ENCODE data around the gene HPS6. TPM values are rescaled to one million over a fixed set of nuclear protein-coding genes. Genes with fewer than 3 reads are reported as not detected.

Gene HPS6
- total RNA-seq, 3 donors from 2014 or later (not counting 1 experiment from before 2014, with no cell fraction given), result 10.2 to 20.1 (median 18.5) TPM

DNA sequence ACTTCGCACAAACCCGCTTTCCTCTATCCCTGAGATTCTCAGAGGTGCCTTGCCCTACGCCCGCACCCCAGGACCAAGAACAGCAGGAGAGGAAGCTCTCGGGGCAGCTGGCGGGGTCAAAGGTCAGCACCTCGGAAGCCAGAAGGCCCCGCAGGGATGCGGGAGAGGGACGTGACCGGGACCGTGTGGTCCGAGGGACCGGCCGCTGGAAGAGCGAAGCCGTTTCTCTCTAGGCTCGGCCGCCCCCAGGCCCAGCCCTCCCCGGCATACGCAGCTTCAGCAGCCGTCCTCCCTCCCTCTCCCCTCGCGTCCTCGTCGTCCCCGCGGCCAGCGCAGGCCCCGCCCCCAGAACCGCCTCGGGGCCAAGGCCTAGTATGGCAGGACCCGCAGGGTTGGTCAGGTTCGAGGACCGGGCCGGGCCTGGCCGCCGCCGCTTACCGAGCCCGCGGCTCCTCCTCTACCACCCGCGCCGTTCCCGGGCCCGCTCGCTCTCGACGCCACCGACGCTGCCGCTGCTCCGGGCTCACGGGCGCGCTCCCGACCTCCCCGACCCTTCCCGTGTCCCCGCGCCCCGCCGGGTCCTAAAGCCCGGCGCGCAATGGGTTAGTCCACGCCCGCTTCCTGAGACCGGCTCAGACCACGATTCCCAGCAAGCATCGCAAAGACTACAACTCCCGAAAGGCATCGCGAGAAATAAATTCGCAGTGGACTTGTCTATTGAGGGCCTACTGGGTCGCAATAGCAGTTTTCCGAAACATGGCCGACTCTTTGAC lies 9.3 kb upstream of the HPS6 start, which contains the start of gene ARMH3:
Gene ARMH3 (minus strand): TSS at position 527 of the 773 bp plus-strand sequence. CDS start 16,059 bp downstream, outside the sequence.
- peak; percentile 91 to 97 (median 94) for ATAC-seq
- Mint-ChIP-seq H3K4me3 (peak within 1 kb of the TSS; percentile 95), H3K9me3 (no peaks in the 10 kb centered on the region), H3K36me3 (no peaks in the 10 kb centered on the region), H3K27ac (peak within 1 kb of the TSS; percentile 88 to 98), H3K4me1 (peaks cover 29 to 33% of the 10 kb centered on the region in 2 donors), H3K27me3 (ENCODE audit: low read depth in 2 of 2) (no peaks in the 10 kb centered on the region)
- H3K4me1 ChIP-seq (ENCODE audit: control insufficient read depth, insufficient read depth, low read length), result peaks cover 22% of the 10 kb centered on the region
- peak; percentile 81 to 94 for DNase-seq
- no peaks in the 10 kb centered on the region for H3K27me3 ChIP-seq (ENCODE audit: control insufficient read depth, insufficient read depth, low read length)
- H3K4me3 ChIP-seq (ENCODE audit: low read length), result peak within 1 kb of the TSS; percentile 87
- no peaks in the 10 kb centered on the region for H3K36me3 ChIP-seq (ENCODE audit: control insufficient read depth, insufficient read depth, low read length)
- TF ChIP-seq, protein P1, sequence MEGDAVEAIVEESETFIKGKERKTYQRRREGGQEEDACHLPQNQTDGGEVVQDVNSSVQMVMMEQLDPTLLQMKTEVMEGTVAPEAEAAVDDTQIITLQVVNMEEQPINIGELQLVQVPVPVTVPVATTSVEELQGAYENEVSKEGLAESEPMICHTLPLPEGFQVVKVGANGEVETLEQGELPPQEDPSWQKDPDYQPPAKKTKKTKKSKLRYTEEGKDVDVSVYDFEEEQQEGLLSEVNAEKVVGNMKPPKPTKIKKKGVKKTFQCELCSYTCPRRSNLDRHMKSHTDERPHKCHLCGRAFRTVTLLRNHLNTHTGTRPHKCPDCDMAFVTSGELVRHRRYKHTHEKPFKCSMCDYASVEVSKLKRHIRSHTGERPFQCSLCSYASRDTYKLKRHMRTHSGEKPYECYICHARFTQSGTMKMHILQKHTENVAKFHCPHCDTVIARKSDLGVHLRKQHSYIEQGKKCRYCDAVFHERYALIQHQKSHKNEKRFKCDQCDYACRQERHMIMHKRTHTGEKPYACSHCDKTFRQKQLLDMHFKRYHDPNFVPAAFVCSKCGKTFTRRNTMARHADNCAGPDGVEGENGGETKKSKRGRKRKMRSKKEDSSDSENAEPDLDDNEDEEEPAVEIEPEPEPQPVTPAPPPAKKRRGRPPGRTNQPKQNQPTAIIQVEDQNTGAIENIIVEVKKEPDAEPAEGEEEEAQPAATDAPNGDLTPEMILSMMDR (IDR thresholded peaks at IDR 0.05), result no peak
- H3K27ac ChIP-seq (ENCODE audit: low read length), result peak within 1 kb of the TSS; percentile 85
- intact Hi-C loops (cut with micrococcal nuclease), result loop anchor here (1.0 kb wide), 2 partner anchors 9 to 96 kb away; partner anchors contain the start of genes HPS6 and NOLC1
- no peaks in the 10 kb centered on the region for H3K9me3 ChIP-seq (ENCODE audit: control insufficient read depth, insufficient read depth, low read length)
- whole genome bisulfite sequencing (ENCODE audit: insufficient coverage), result under 1% methylated on average over 79 of the region's 79 CpGs

DNA sequence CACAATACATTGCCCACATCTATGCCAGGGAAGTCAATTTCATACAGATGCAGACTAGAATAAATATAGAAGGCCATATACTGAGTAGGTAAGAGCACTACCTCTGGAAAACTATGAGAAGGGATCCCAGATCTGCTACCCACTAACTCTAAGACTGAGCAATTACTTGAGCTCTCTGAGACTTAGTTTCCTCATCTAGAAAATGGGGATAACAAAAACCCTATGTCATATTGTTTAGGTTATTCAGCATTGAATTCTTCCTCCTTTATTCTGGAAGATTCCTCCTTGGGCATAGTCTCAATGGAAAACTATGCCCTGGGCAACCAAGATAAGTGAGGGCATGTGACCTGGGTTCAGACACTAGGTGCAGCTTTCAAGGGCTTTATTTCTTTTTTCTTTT lies 5.2 kb upstream of the HPS6 start:
- no peaks in the 10 kb centered on the region for H3K27me3 ChIP-seq (ENCODE audit: control insufficient read depth, insufficient read depth, low read length)
- H3K4me3 Mint-ChIP-seq, result no peak overlapping the region
- no peak overlapping the region for H3K27ac Mint-ChIP-seq
- no peaks in the 10 kb centered on the region for H3K9me3 Mint-ChIP-seq
- H3K36me3 ChIP-seq (ENCODE audit: control insufficient read depth, insufficient read depth, low read length), result no peaks in the 10 kb centered on the region
- DNase-seq (no peak), ATAC-seq (no peak)
- TF ChIP-seq, protein P1 (IDR thresholded peaks at IDR 0.05), result no peak
- no peak overlapping the region for H3K4me3 ChIP-seq (ENCODE audit: low read length)
- peaks cover 20% of the 10 kb centered on the region for H3K4me1 ChIP-seq (ENCODE audit: control insufficient read depth, insufficient read depth, low read length)
- intact Hi-C loops (cut with micrococcal nuclease), result no loop called here
- no peaks in the 10 kb centered on the region for H3K9me3 ChIP-seq (ENCODE audit: control insufficient read depth, insufficient read depth, low read length)
- H3K27ac ChIP-seq (ENCODE audit: low read length), result no peak overlapping the region
- H3K36me3 Mint-ChIP-seq, result no peaks in the 10 kb centered on the region
- no peaks in the 10 kb centered on the region for H3K27me3 Mint-ChIP-seq (ENCODE audit: low read depth in 2 of 2)
- H3K4me1 Mint-ChIP-seq, result peaks cover 16% of the 10 kb centered on the region in 2 donors

DNA sequence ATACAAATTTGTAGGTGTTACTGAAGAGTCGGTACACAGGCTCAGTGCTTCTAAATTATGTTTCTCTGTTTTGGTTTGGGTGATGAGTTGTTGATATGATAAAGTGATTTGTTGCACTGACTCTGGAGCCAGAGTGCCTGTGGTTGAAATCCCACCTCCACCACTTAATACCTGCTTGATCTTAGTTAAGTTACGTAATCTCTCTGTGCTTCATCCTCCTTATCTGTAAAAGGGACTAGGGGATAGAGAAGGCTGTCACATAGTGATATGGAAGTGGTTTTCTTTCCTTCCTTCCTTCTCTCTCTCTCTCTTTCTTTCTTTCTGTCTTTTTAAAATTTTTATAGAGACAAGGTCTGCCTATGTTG lies 664 bp upstream of the HPS6 start:
- Mint-ChIP-seq H3K27me3 (ENCODE audit: low read depth in 2 of 2) (no peaks in the 10 kb centered on the region), H3K36me3 (no peaks in the 10 kb centered on the region), H3K4me1 (peaks cover 19 to 32% of the 10 kb centered on the region in 2 donors), H3K4me3 (peak overlapping the region; percentile 90), H3K27ac (peak overlapping the region; percentile 72 to 88), H3K9me3 (no peaks in the 10 kb centered on the region)
- Histone ChIP-seq H3K4me1 (ENCODE audit: control insufficient read depth, insufficient read depth, low read length) (peaks cover 36% of the 10 kb centered on the region), H3K4me3 (ENCODE audit: low read length) (peak overlapping the region; percentile 55), H3K36me3 (ENCODE audit: control insufficient read depth, insufficient read depth, low read length) (peaks cover 9% of the 10 kb centered on the region), H3K27ac (ENCODE audit: low read length) (peak overlapping the region; percentile 81), H3K9me3 (ENCODE audit: control insufficient read depth, insufficient read depth, low read length) (no peaks in the 10 kb centered on the region), H3K27me3 (ENCODE audit: control insufficient read depth, insufficient read depth, low read length) (no peaks in the 10 kb centered on the region)
- ATAC-seq, result no peak
- intact Hi-C loops (cut with micrococcal nuclease), result loop anchor here (2.0 kb wide), 1 partner anchor 438 kb away; the partner anchor contains the start of genes ACTR1A and SUFU
- no peak for DNase-seq
- 73% methylated on average over 1 of the region's 2 CpGs for WGBS (ENCODE audit: insufficient coverage)
- TF ChIP-seq, protein P1 (IDR thresholded peaks at IDR 0.05), result no peak
